Left ventricle myocardium inferior (tissue), 1 donor: ENCODE results near the gene C3orf62. TPM values are rescaled to one million over a fixed set of nuclear protein-coding genes. Genes with fewer than 3 reads are reported as not detected.
"Not testable (repeated sequence)": the region's sequence is repeated elsewhere in the genome, so short reads cannot be mapped to it uniquely, and the experiment has no call there.

Source experiments
- DNase-seq: peaks from one replicate; pipeline ENCODE4 v3.0.0-alpha.2; 2020
- H3K27ac ChIP-seq: fragments of 200-600 bp; replicated peaks from 2 replicates; pipeline ENCODE4 v1.8.0; 2021
- H3K27me3 ChIP-seq: fragments of 200-600 bp; 2 replicates; pipeline ENCODE4 v1.8.0; 2021; ENCODE audit warnings: low read depth
- H3K36me3 ChIP-seq: fragments of 200-600 bp; 2 replicates; pipeline ENCODE4 v1.8.0; 2021
- H3K4me1 ChIP-seq: fragments of 200-600 bp; 2 replicates; pipeline ENCODE4 v1.8.0; 2021
- H3K4me3 ChIP-seq: fragments of 200-600 bp; 2 replicates; pipeline ENCODE4 v1.8.0; 2021; ENCODE audit warnings: mild to moderate bottlenecking, moderate library complexity
- H3K9me3 ChIP-seq: fragments of 200-600 bp; replicated peaks from 2 replicates; pipeline ENCODE4 v1.8.0; 2021
- CTCF ChIP-seq: fragments of 200-600 bp; IDR thresholded peaks from 2 replicates; pipeline ENCODE4 v1.8.0; 2021; ENCODE audit warnings: antibody characterized with exemption, mild to moderate bottlenecking, borderline replicate concordance
- intact Hi-C: fragments of 100-400 bp; cut with micrococcal nuclease; formaldehyde crosslinking; loops from one replicate; pipeline ENCODE4 v1.11.0; 2022
- microRNA-seq: library from miRNA; unstranded; fragments of <30 nt; microRNA quantifications from one replicate; pipeline ENCODE4 v1.2.0, GENCODE V29; 2020
- total RNA-seq: library from RNA; stranded (reverse); fragmentation: NEBNext Ultra II Directional; extraction: Animal tissue kit (Norgen Biotek cat#: 25700); gene quantifications from one replicate; pipeline ENCODE4 v1.2.1, GENCODE V29; 2021
- donor health status: DM: no; HTN: yes; CAD: no; lungs with severe emphysema.

C3orf62 gene
- total RNA-seq, 1 donor from 2014 or later, result 2.8 TPM

DNA sequence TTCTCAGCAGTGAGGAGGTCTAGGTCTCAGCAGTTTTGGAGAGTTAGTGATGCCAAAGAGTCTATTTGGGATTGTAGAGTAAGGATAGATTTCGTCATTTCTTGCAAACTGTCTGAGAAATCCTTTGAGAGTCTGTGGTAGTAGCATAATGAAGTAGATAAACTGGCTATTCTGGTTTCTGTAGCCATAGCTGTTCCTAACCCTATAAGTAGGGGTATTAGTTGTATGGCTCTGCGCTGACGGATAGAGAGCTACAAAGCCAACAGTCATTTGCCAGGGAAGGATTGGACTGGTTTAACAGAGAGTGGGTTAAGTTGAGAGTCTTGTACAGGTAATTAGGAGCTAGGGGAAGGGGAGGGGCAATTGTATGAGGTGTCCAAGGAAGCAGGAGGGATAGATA lies 55.0 kb downstream of the C3orf62 start:
- peaks cover 18% of the 10 kb centered on the region for H3K4me1 ChIP-seq
- no peak overlapping the region for H3K27ac ChIP-seq
- no peak for TF ChIP-seq CTCF
- peaks cover 26% of the 10 kb centered on the region for H3K9me3 ChIP-seq
- no peak for DNase-seq
- no peak overlapping the region for H3K4me3 ChIP-seq
- H3K36me3 ChIP-seq, result peaks cover 2% of the 10 kb centered on the region
- H3K27me3 ChIP-seq, result no peaks in the 10 kb centered on the region
- intact Hi-C loops, result no loop called here

DNA sequence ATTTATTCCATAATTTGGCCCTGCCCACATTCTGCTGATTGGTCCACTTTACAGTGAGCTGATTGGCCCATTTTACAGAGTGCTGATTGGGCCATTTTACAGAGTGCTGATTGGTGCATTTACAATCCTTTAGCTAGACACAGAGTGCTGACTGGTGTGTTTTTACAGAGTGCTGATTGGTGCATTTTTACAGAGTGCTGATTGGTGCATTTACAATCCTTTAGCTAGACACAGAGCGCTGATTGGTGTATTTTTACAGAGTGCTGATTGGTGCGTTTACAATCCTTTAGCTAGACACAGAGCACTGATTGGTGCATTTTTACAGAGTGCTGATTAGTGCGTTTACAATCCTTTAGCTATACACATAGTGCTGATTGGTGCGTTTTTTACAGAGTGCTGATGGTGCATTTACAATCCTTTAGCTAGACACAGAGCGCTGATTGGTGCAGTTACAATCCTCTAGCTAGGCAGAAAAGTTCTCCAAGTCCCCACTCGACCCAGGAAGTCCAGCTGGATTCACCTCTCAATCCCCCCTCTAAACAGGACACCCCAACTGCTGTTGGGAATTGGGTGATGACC lies 56.0 kb downstream of the C3orf62 start:
- peaks cover 17% of the 10 kb centered on the region for H3K9me3 ChIP-seq
- H3K4me1 ChIP-seq, result peaks cover 18% of the 10 kb centered on the region
- intact Hi-C loops, H3K36me3 ChIP-seq, H3K27ac ChIP-seq, DNase-seq, H3K27me3 ChIP-seq, H3K4me3 ChIP-seq: not testable (repeated sequence)

DNA sequence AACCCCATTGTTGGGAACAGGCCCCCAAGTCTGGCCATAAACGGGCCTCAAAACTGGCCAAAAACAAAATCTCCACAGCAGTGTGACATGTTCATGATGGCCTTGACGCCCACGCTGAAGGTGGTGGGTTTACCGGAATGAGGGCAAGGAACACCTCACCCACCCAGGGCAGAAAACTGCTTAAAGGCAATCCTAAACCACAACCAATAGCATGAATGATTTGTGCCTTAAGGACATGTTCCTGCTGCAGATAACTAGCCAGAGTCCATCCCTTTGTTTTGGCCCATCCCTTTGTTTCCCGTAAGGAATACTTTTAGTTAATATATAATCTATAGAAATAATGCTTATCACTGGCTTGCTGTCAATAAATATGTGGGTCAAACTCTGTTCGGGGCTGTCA lies 57.9 kb downstream of the C3orf62 start:
- Histone ChIP-seq H3K4me3 (no peak overlapping the region), H3K4me1 (peaks cover 18% of the 10 kb centered on the region), H3K9me3 (peaks cover 10% of the 10 kb centered on the region), H3K36me3 (no peaks in the 10 kb centered on the region), H3K27ac (peak overlapping the region; percentile 89), H3K27me3 (no peaks in the 10 kb centered on the region)
- intact Hi-C loops, result no loop called here
- no peak for DNase-seq
- TF ChIP-seq CTCF, result no peak

Small RNAs within 50 kb of the gene (microRNA-seq; reads per million reads assigned to microRNA genes)
- not detected for gene MIR4271

Other genes with a start within 250 kb of the C3orf62 start
- gene IMPDH2, start 247.8 kb downstream of the C3orf62 start, total RNA-seq, result 46.9 TPM
- gene QRICH1, start 183.2 kb downstream of the C3orf62 start, total RNA-seq, result 58.8 TPM
- 203 TPM for gene QARS1, start 172.5 kb downstream of the C3orf62 start, total RNA-seq
- 62.5 TPM for gene USP19, start 156.4 kb downstream of the C3orf62 start, total RNA-seq
- 772 TPM for gene LAMB2, start 144.2 kb downstream of the C3orf62 start, total RNA-seq
- 11.9 TPM for gene CCDC71, start 110.9 kb downstream of the C3orf62 start, total RNA-seq
- gene KLHDC8B, start 105.6 kb downstream of the C3orf62 start, total RNA-seq, result 92.5 TPM
- 37.3 TPM for gene USP4, start 62.8 kb upstream of the C3orf62 start, total RNA-seq
- 115 TPM for gene GPX1, start 81.1 kb upstream of the C3orf62 start, total RNA-seq
- gene RHOA, start 134.7 kb upstream of the C3orf62 start, total RNA-seq, result 247 TPM
- 17.7 TPM for gene TCTA, start 135.2 kb upstream of the C3orf62 start, total RNA-seq
- gene AMT, start 145.2 kb upstream of the C3orf62 start, total RNA-seq, result 29.0 TPM
- 19.4 TPM for gene NICN1, start 152.1 kb upstream of the C3orf62 start, total RNA-seq
- gene DAG1, start 193.0 kb upstream of the C3orf62 start, total RNA-seq, result 117 TPM